BJ (cell line): ENCODE results near the gene GPR27. TPM values are rescaled to one million over a fixed set of nuclear protein-coding genes. Genes with fewer than 3 reads are reported as not detected.
A peak's percentile ranks its signal among the peaks of the same experiment; 100 is the strongest.

ENCODE experiments used
- CTCF ChIA-PET: fragments of 350-600 bp; formaldehyde crosslinking; extraction: SDS; loops from one replicate; lab custom pipeline; 2021; ENCODE audit warnings: antibody characterized with exemption, inconsistent platforms; lab: Yijun Ruan, JAX
- POLR2A ChIA-PET: fragments of 300-600 bp; sonication (Branson Sonifier 250); formaldehyde crosslinking; extraction: SDS; loops from one replicate; lab custom pipeline; 2021; ENCODE audit warnings: antibody characterized with exemption; lab: Charles Lee
- DNase-seq: peaks from one replicate; pipeline ENCODE4 v3.0.0-alpha.2; 2011; ENCODE audit warnings: low read depth
- H3K27me3 ChIP-seq: 2 replicates; pipeline ENCODE4 v1.6.0; 2011; ENCODE audit warnings: low read length; ENCODE audit not compliant: control insufficient read depth, insufficient read depth
- H3K36me3 ChIP-seq: 2 replicates; pipeline ENCODE4 v1.5.1; 2011; ENCODE audit warnings: low read length; ENCODE audit not compliant: control insufficient read depth, insufficient read depth
- H3K4me3 ChIP-seq: 2 replicates; pipeline ENCODE4 v1.5.1; 2011; ENCODE audit warnings: low read depth, mild to moderate bottlenecking, control low read depth, low read length
- CTCF ChIP-seq: IDR thresholded peaks from 2 replicates; pipeline ENCODE4 v1.5.1; 2011; ENCODE audit warnings: low read depth, mild to moderate bottlenecking, control low read depth, inconsistent platforms, low read length, moderate library complexity; ENCODE audit not compliant: insufficient read depth
- polyA minus RNA-seq: library from RNA; depleted of rRNA, polyadenylated mRNA; stranded (reverse); fragments of >200 nt; gene quantifications from 2 replicates; pipeline ENCODE4 v1.2.3, GENCODE V29; 2011; rRNA and poly(A)+ RNA removed
- polyA plus RNA-seq: library from polyadenylated mRNA; depleted of rRNA; stranded (reverse); fragments of >200 nt; gene quantifications from 2 replicates; pipeline ENCODE4 v1.2.3, GENCODE V29; 2011; rRNA removed

The GPR27 gene
- 0.02 TPM in 1 of 2 replicates, not detected in the other for polyA plus RNA-seq
- polyA minus RNA-seq = not detected in 2 replicates

DNA sequence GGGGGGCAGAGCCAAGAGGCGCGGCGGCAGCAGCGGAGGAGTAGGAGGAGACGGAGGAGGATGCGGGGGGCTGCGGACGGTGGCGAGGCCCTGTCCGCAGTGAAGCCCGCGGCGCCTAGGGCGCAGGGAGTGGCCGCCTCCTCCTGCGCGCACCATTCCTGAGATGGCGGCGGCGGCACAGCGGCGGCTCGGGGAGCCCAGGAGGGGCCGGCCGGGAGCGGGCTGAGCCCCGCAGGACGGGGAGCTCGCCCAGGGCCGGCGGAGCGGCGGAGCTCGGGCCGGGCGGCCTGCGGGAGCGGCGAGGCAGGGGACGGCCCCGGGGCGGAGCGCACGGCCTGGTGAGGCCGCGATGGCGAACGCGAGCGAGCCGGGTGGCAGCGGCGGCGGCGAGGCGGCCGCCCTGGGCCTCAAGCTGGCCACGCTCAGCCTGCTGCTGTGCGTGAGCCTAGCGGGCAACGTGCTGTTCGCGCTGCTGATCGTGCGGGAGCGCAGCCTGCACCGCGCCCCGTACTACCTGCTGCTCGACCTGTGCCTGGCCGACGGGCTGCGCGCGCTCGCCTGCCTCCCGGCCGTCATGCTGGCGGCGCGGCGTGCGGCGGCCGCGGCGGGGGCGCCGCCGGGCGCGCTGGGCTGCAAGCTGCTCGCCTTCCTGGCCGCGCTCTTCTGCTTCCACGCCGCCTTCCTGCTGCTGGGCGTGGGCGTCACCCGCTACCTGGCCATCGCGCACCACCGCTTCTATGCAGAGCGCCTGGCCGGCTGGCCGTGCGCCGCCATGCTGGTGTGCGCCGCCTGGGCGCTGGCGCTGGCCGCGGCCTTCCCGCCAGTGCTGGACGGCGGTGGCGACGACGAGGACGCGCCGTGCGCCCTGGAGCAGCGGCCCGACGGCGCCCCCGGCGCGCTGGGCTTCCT, at the start of gene GPR27:
Gene GPR27, plus strand, starts transcription at position 155 of the 909 bp plus-strand sequence. Its CDS starts 195 bp downstream, at position 350.
- DNase-seq = no peak
- POLR2A ChIA-PET = interaction anchor here (0.6 kb wide), 1 partner anchor 418 kb away, joined by 23 read pairs; no protein-coding TSS in a partner anchor
- Histone ChIP-seq H3K27me3 (peaks cover 25% of the 10 kb centered on the region), H3K4me3 (peak within 1 kb of the TSS; percentile 19), H3K36me3 (no peaks in the 10 kb centered on the region)
- CTCF ChIA-PET = no interaction called here
- TF ChIP-seq CTCF = no peak

- CTCF ChIA-PET = no interaction called here
- Histone ChIP-seq H3K4me3 (no peak overlapping the region), H3K36me3 (no peaks in the 10 kb centered on the region), H3K27me3 (no peaks in the 10 kb centered on the region)
- TF ChIP-seq CTCF = no peak
- no peak for DNase-seq
- POLR2A ChIA-PET = no interaction called here
Observed at GRCh38 chr3:71704915-71705314, 48.7 kb upstream of the GPR27 start.

- Histone ChIP-seq H3K36me3 (no peaks in the 10 kb centered on the region), H3K27me3 (peaks cover 4% of the 10 kb centered on the region), H3K4me3 (no peak overlapping the region)
- ChIA-PET POLR2A (no interaction called here), CTCF (no interaction called here)
- TF ChIP-seq CTCF = no peak
- DNase-seq = no peak
Observed at GRCh38 chr3:71705681-71706080, 48.0 kb upstream of the GPR27 start.

DNA sequence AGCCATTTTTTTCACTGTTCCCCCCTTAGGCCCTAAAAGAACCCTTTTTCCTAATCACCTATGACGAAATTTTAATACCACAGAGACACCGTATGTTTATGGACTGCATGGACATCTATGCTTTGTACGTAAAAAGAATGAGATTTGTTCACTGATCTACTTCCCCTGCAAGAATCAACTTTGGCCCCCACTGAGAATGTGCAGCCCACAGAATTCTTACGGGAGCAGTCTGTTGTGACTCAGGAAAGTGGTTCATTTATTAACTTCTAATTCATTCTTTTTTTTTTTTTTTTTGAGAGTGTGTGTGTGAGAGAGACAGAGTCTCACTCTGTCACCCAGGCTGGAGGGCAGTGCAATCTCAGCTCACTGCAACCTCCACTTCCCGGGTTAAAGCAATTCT, 46.1 kb upstream of the GPR27 start:
- peaks cover 4% of the 10 kb centered on the region for H3K27me3 ChIP-seq
- ChIA-PET POLR2A (no interaction called here), CTCF (no interaction called here)
- no peaks in the 10 kb centered on the region for H3K36me3 ChIP-seq
- no peak for DNase-seq
- TF ChIP-seq CTCF = no peak
- H3K4me3 ChIP-seq = no peak overlapping the region

- Histone ChIP-seq H3K27me3 (peaks cover 4% of the 10 kb centered on the region), H3K4me3 (no peak overlapping the region), H3K36me3 (no peaks in the 10 kb centered on the region)
- POLR2A ChIA-PET = no interaction called here
- TF ChIP-seq CTCF = no peak
- no peak for DNase-seq
- CTCF ChIA-PET = no interaction called here
Observed at GRCh38 chr3:71708476-71709105, 45.1 kb upstream of the GPR27 start.
